IPS-18a (cell line): ENCODE measurements around the gene NOS1.
"Not testable (repeated sequence)": the region's sequence is repeated elsewhere in the genome, so short reads cannot be mapped to it uniquely, and the experiment has no call there.

Source experiments
- H3K27ac ChIP-seq: one replicate; pipeline ENCODE4 v1.5.1; 2013; ENCODE audit warnings: low read length
- H3K27me3 ChIP-seq: one replicate; pipeline ENCODE4 v1.6.1; 2013; ENCODE audit warnings: mild to moderate bottlenecking, low read length; ENCODE audit not compliant: control insufficient read depth, insufficient read depth
- H3K36me3 ChIP-seq: one replicate; pipeline ENCODE4 v1.6.1; 2013; ENCODE audit warnings: low read depth, low read length; ENCODE audit not compliant: control insufficient read depth
- H3K4me1 ChIP-seq: one replicate; pipeline ENCODE4 v1.6.1; 2013; ENCODE audit warnings: low read depth, low read length; ENCODE audit not compliant: control insufficient read depth
- H3K4me3 ChIP-seq: one replicate; pipeline ENCODE4 v1.5.1; 2013; ENCODE audit warnings: low read length
- H3K9ac ChIP-seq: one replicate; pipeline ENCODE4 v1.6.1; 2013; ENCODE audit warnings: mild to moderate bottlenecking, low read length, moderate library complexity
- H3K9me3 ChIP-seq: one replicate; pipeline ENCODE4 v1.6.1; 2013; ENCODE audit warnings: low read depth, low read length; ENCODE audit not compliant: control insufficient read depth

NOS1 gene

DNA sequence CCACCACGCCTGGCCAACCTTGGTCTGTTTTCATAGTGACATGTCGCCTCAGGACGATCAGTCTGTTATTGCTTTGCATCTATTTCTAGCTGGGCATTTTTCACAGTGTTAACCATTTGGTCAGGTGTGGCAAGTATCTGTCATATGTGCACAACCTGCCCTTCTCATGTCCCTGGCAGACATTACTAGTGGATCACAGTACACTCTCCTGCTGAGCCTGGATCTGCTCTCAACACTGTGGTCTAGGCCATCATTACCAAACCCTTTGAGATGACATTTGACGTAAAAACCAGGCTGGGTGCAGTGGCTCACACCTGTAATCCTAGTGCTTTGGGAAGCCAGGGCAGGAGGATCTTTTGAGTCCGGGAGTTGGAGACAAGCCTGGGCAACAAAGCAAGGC is 29.4 kb upstream of the NOS1 start:
- no peaks in the 10 kb centered on the region for H3K36me3 ChIP-seq
- no peaks in the 10 kb centered on the region for H3K4me1 ChIP-seq
- H3K4me3 ChIP-seq, result no peak overlapping the region
- H3K9me3 ChIP-seq, result no peaks in the 10 kb centered on the region
- no peaks in the 10 kb centered on the region for H3K27me3 ChIP-seq
- no peak overlapping the region for H3K9ac ChIP-seq
- no peak overlapping the region for H3K27ac ChIP-seq

GRCh38 chr12:117388951-117389446 is 27.6 kb upstream of the NOS1 start:
- no peaks in the 10 kb centered on the region for H3K27me3 ChIP-seq
- no peaks in the 10 kb centered on the region for H3K4me1 ChIP-seq
- no peaks in the 10 kb centered on the region for H3K9me3 ChIP-seq
- H3K36me3 ChIP-seq, result no peaks in the 10 kb centered on the region
- H3K27ac ChIP-seq, result no peak overlapping the region
- H3K4me3 ChIP-seq, result no peak overlapping the region
- no peak overlapping the region for H3K9ac ChIP-seq

GRCh38 chr12:117387832-117388231 is 26.4 kb upstream of the NOS1 start:
- H3K36me3 ChIP-seq, result no peaks in the 10 kb centered on the region
- H3K27me3 ChIP-seq, result no peaks in the 10 kb centered on the region
- no peak overlapping the region for H3K27ac ChIP-seq
- no peak overlapping the region for H3K4me3 ChIP-seq
- no peaks in the 10 kb centered on the region for H3K4me1 ChIP-seq
- H3K9me3 ChIP-seq, result no peaks in the 10 kb centered on the region
- no peak overlapping the region for H3K9ac ChIP-seq

GRCh38 chr12:117384735-117385134 is 23.3 kb upstream of the NOS1 start:
- Histone ChIP-seq H3K4me1 (no peaks in the 10 kb centered on the region), H3K9me3 (no peaks in the 10 kb centered on the region), H3K9ac (no peak overlapping the region), H3K36me3 (no peaks in the 10 kb centered on the region), H3K4me3 (no peak overlapping the region), H3K27me3 (no peaks in the 10 kb centered on the region), H3K27ac (no peak overlapping the region)

- H3K27me3 ChIP-seq, result no peaks in the 10 kb centered on the region
- no peaks in the 10 kb centered on the region for H3K36me3 ChIP-seq
- no peak overlapping the region for H3K4me3 ChIP-seq
Measured at GRCh38 chr12:117380083-117380482, 18.7 kb upstream of the NOS1 start.

GRCh38 chr12:117377758-117378157 is 16.3 kb upstream of the NOS1 start:
- H3K27ac ChIP-seq, result no peak overlapping the region
- no peak overlapping the region for H3K9ac ChIP-seq
- H3K36me3 ChIP-seq, result no peaks in the 10 kb centered on the region
- no peaks in the 10 kb centered on the region for H3K27me3 ChIP-seq
- H3K9me3 ChIP-seq, result no peaks in the 10 kb centered on the region
- no peak overlapping the region for H3K4me3 ChIP-seq
- H3K4me1 ChIP-seq, result no peaks in the 10 kb centered on the region

More at GRCh38 chr12:117380083-117380482, 18.7 kb upstream of the NOS1 start:
- Histone ChIP-seq H3K4me1 (no peaks in the 10 kb centered on the region), H3K9ac (no peak overlapping the region), H3K9me3 (no peaks in the 10 kb centered on the region), H3K27ac (no peak overlapping the region)

DNA sequence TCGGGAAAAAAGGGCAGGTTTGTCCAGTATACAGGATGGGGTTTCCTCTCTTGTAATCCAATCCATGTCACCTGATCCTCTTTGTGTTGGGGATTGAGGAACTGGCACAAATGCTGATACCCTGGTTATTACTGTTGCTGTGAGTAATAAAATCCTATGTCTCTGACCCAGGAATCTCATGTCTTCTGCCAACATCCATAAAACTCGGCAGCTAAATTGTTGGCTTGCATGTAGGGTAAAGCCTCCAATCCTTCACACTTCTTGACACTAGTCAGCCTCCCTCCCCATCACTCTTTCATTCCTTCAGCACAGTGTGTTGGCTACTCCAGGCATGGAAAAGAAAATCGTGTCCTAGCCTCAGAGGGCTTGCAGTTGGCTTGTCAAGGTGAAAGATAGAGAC is 9.2 kb upstream of the NOS1 start:
- Histone ChIP-seq H3K9ac (no peak overlapping the region), H3K4me3 (no peak overlapping the region), H3K4me1 (no peaks in the 10 kb centered on the region), H3K27ac (no peak overlapping the region), H3K9me3 (no peaks in the 10 kb centered on the region), H3K36me3 (no peaks in the 10 kb centered on the region), H3K27me3 (no peaks in the 10 kb centered on the region)

DNA sequence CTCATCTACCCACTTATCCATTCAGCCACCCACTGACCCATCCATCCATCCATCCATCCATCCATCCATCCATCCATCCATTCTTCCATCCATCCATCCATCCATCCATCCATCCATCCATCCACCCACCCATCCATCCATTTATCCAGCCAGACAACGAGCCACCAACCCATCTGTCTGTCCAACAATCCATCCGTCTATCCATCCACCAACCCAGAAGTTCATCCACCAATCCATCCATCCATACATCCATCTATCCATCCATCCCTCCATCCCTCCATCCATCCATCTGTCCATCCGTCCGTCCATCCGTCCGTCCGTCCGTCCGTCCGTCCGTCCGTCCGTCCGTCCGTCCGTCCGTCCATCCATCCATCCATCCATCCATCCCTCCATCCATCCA is 8.6 kb upstream of the NOS1 start:
- H3K9ac ChIP-seq, H3K27me3 ChIP-seq, H3K36me3 ChIP-seq, H3K4me1 ChIP-seq, H3K27ac ChIP-seq, H3K9me3 ChIP-seq, H3K4me3 ChIP-seq: not testable (repeated sequence)

DNA sequence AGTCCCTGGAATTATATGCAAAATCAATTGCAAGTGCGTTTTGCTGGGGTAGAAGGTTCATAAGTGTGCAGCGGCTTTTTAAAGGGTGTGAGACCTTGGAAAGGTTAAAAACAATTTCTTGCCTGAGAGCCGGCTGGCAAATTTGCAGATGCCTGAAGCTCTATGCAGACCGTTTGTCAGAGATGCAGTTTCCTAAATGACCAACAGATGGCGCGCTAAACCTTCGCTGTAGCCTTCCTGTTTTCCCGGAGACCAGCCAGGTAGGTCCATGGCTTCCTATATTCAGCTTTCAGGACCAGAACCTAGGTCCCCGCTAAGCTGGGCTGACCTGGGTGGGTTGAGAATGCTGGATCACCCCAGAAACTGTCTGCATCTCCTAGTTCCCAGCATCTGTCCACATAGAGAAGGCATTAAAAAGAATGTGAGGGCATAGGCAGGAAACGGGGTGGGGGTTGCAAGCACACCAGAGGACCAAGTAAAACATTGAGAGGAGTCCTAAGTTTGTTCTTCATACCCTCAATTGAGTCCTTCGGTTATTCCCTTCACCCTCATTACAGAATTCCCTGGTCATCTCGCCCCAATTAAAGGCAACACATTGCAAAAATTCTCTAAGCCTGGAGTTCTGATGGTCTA is 5.7 kb upstream of the NOS1 start:
- Histone ChIP-seq H3K4me3 (no peak overlapping the region), H3K27me3 (peaks cover 25% of the 10 kb centered on the region), H3K9me3 (no peaks in the 10 kb centered on the region), H3K36me3 (no peaks in the 10 kb centered on the region), H3K4me1 (no peaks in the 10 kb centered on the region), H3K9ac (no peak overlapping the region), H3K27ac (no peak overlapping the region)

DNA sequence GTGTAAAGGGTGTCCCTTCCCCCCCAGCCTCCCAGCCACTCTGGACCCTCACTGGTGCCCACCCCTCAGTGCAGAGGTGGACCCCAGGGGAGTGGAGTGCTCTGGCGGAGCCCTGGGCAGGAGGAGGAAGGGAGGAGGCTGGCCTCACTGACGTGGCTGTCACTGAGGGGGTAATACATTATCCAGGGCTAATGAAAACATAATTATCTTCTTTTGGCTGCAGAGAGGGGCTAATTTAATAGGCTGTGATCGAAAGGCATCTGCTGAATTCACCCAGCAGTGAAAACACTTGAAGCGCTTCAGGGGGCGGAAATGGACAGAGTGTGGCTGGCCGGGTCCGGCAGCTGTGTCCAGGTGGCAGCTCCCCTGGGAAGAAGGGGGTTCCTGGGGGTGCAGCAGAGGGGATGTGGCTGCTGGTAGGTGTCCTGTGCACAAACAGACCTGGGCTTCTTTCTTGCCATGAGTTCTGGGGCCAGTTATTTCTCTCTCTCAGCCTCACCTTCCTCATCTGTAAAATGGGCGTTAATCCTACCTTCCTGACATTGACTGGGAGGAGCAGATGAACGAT is 3.7 kb upstream of the NOS1 start:
- Histone ChIP-seq H3K36me3 (no peaks in the 10 kb centered on the region), H3K4me1 (no peaks in the 10 kb centered on the region), H3K9ac (no peak overlapping the region), H3K4me3 (no peak overlapping the region), H3K9me3 (no peaks in the 10 kb centered on the region), H3K27me3 (peaks cover 44% of the 10 kb centered on the region), H3K27ac (no peak overlapping the region)

DNA sequence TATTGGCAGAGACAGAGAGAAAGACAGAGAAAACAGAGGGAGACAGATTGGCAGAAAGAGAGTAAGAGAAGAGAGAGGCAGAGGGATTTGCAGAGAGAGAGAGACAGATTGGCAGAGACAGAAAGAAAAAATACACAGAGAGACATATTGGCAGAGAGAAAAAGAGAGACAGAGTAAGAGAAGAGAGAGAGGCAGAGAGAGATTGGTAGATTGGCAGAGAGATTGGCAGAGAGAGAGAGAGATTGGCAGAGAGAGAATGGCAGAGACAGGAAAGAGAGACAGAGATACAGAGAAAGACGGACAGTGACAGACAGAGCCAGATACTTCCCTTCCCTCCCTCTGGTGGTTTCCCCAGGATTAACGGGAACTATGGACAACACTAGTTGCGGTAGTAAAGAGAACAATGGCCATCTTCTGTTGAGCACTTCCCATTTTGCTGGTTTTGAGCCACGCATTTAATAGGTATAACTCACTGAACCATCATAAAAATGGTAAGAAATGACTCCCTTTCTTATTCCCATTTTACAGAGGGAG is 2.6 kb upstream of the NOS1 start:
- no peak overlapping the region for H3K27ac ChIP-seq
- H3K4me1 ChIP-seq, result no peaks in the 10 kb centered on the region
- H3K9ac ChIP-seq, result no peak overlapping the region
- H3K27me3 ChIP-seq, result peaks cover 55% of the 10 kb centered on the region
- H3K4me3 ChIP-seq, result no peak overlapping the region
- no peaks in the 10 kb centered on the region for H3K9me3 ChIP-seq
- no peaks in the 10 kb centered on the region for H3K36me3 ChIP-seq

DNA sequence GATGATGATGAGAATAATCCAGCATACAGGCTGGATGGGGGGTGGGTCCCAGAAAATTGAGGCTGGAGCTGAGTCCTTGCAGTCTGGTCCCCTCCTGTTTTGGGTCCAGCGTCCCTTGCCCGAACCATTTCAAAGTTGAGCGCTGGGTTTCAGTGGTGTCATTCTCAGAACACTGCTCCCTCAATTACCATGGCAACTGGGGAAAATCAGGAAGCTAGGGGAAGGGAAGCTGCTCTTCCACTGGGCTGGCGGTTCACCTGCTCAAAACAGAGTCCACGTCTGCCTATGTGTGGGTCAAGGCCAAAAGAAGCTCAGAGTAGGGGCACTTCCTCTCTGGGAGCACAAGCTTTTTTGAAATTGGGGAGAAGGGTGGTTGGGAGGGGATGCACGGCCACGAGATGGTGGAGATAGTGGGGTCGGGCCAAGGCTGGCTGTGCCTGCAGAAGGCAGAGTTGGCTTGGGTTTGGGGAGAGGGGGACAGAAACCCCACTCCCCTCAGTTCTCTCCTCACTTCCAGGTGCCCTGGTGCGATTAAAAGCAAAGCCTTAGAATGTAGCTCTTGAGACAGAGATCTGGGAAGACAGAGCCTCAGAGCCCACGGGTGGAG is 1.7 kb upstream of the NOS1 start:
- Histone ChIP-seq H3K27ac (no peak overlapping the region), H3K27me3 (peaks cover 63% of the 10 kb centered on the region), H3K36me3 (no peaks in the 10 kb centered on the region), H3K4me3 (no peak overlapping the region), H3K4me1 (no peaks in the 10 kb centered on the region), H3K9me3 (no peaks in the 10 kb centered on the region), H3K9ac (no peak overlapping the region)
